Peyer's patch (tissue), 4 donors: ENCODE measurements around the gene GTF2F2.

Source experiments
- CTCF ChIP-seq, 6 experiments: fragments of 450-650 bp in 4 of 6; fragments of 200-600 bp in 2 of 6; sonication (generic) in 1 of 6; IDR thresholded peaks; one replicate each; pipeline ENCODE4 v1.5.1; 2017 to 2019; ENCODE audit warnings: antibody characterized with exemption in 6 of 6, mild to moderate bottlenecking in 3 of 6, moderate library complexity in 1 of 6
- POLR2A ChIP-seq, 2 donors: fragments of 450-650 bp; IDR thresholded peaks; one replicate each; pipeline ENCODE4 v1.5.1; 2017; ENCODE audit warnings: antibody characterized with exemption in 2 of 2, mild to moderate bottlenecking in 2 of 2, moderate library complexity in 2 of 2

GRCh38 chr13:45228002-45228401 lies 107.7 kb downstream of the GTF2F2 start:
- no peak for TF ChIP-seq CTCF (IDR thresholded peaks at IDR 0.05)
- no peak for TF ChIP-seq POLR2A (IDR thresholded peaks at IDR 0.05)
